B cell (primary cell): ENCODE results near the gene SNX14. TPM values are rescaled to one million over a fixed set of nuclear protein-coding genes. Genes with fewer than 3 reads are reported as not detected.

Experiments
- ATAC-seq: fragments of 200-7000 bp; cut with Tn5 transposase; one replicate; pipeline ENCODE4 v1.10.0; 2021; ENCODE audit warnings: low read depth, mild to moderate bottlenecking, moderate number of reproducible peaks, moderate library complexity
- CTCF ChIA-PET: fragments of 350-600 bp; sonication (Branson Sonifier 250); formaldehyde crosslinking; loops from one replicate; lab custom pipeline; 2021; ENCODE audit warnings: antibody characterized with exemption, inconsistent platforms; lab: Charles Lee
- POLR2A ChIA-PET: fragments of 350-600 bp; sonication (Branson Sonifier 250); formaldehyde crosslinking; loops from one replicate; lab custom pipeline; 2021; ENCODE audit warnings: antibody characterized with exemption; lab: Charles Lee
- DNase-seq: peaks from one replicate; pipeline ENCODE4 v3.0.0; 2013
- H2AFZ ChIP-seq: 2 replicates; pipeline ENCODE4 v1.6.1; 2012; ENCODE audit warnings: mild to moderate bottlenecking, low read depth, low read length; ENCODE audit not compliant: insufficient read depth, poor library complexity, severe bottlenecking
- H3K27ac ChIP-seq, 2 donors: 1 replicate in 1 of 2; 2 replicates in 1 of 2; pipeline ENCODE4 v1.5.1; 2012 to 2013; ENCODE audit warnings: low read length in 2 of 2, mild to moderate bottlenecking in 2 of 2, moderate library complexity in 1 of 2
- H3K27me3 ChIP-seq, 4 experiments: fragments of 200-600 bp in 1 of 4; sonication (generic) in 1 of 4; replicated peaks in 1 of 4; 1 replicate in 2 of 4; 2 replicates in 2 of 4; pipeline versions ENCODE4 v1.6.1 to v1.7.0; 2013 to 2016; ENCODE audit warnings: low read length in 3 of 4, mild to moderate bottlenecking in 2 of 4, mixed read lengths in 1 of 4, moderate library complexity in 1 of 4; ENCODE audit not compliant: insufficient read depth in 4 of 4, control insufficient read depth in 3 of 4; ENCODE audit errors: control extremely low read depth in 1 of 4
- H3K36me3 ChIP-seq, 2 experiments: replicated peaks in 1 of 2; 1 replicate in 1 of 2; 2 replicates in 1 of 2; pipeline versions ENCODE4 v1.6.1 to v1.7.1; 2013; ENCODE audit warnings: low read length in 1 of 2; ENCODE audit not compliant: insufficient read depth in 2 of 2, control insufficient read depth in 1 of 2; ENCODE audit errors: control extremely low read depth in 1 of 2, extremely low read depth in 1 of 2
- H3K4me1 ChIP-seq, 2 donors: fragments of 200-600 bp in 1 of 2; sonication (generic) in 1 of 2; 1 replicate in 1 of 2; 2 replicates in 1 of 2; pipeline versions ENCODE4 v1.5.1 to v1.6.1; 2013 to 2017; ENCODE audit warnings: low read length in 2 of 2; ENCODE audit not compliant: control insufficient read depth in 2 of 2, insufficient read depth in 2 of 2
- H3K4me2 ChIP-seq: replicated peaks from 2 replicates; pipeline ENCODE3; 2012; ENCODE audit warnings: mild to moderate bottlenecking, low read depth, low read length; ENCODE audit not compliant: poor library complexity, severe bottlenecking
- H3K4me3 ChIP-seq, 5 experiments: fragments of 200-600 bp in 1 of 5; sonication (generic) in 1 of 5; 1 replicate in 3 of 5; 2 replicates in 2 of 5; pipeline versions ENCODE4 v1.5.1 to v1.7.0; 2011 to 2016; ENCODE audit warnings: low read length in 4 of 5, mild to moderate bottlenecking in 4 of 5, low read depth in 2 of 5, control low read depth in 1 of 5, moderate library complexity in 1 of 5; ENCODE audit not compliant: insufficient read depth in 1 of 5; ENCODE audit errors: control extremely low read depth in 1 of 5, extremely low read depth in 1 of 5
- H3K79me2 ChIP-seq: fragments of 200-600 bp; sonication (generic); one replicate; pipeline ENCODE4 v1.6.0; 2016; ENCODE audit warnings: low read length; ENCODE audit not compliant: control insufficient read depth, insufficient read depth
- H3K9ac ChIP-seq: fragments of 200-600 bp; sonication (generic); 2 replicates; pipeline ENCODE4 v1.6.1; 2017; ENCODE audit warnings: mild to moderate bottlenecking, low read length, moderate library complexity
- H3K9me3 ChIP-seq, 3 donors: one replicate each; pipeline versions ENCODE4 v1.6.1 to v1.7.1; 2013; ENCODE audit warnings: low read length in 2 of 3; ENCODE audit not compliant: control insufficient read depth in 2 of 3, insufficient read depth in 1 of 3; ENCODE audit errors: control extremely low read depth in 1 of 3
- H4K20me1 ChIP-seq: 2 replicates; pipeline ENCODE4 v1.6.0; 2012; ENCODE audit warnings: mild to moderate bottlenecking, low read length; ENCODE audit not compliant: insufficient read depth, control insufficient read depth, poor library complexity, severe bottlenecking
- H3K27ac Mint-ChIP-seq: one replicate; pipeline ENCODE4 v1.8.0; 2021; ENCODE audit warnings: mixed read lengths
- H3K27me3 Mint-ChIP-seq: one replicate; pipeline ENCODE4 v1.8.0; 2021; ENCODE audit warnings: mixed read lengths
- H3K4me1 Mint-ChIP-seq: one replicate; pipeline ENCODE4 v1.8.0; 2021; ENCODE audit warnings: mixed read lengths
- H3K4me3 Mint-ChIP-seq: one replicate; pipeline ENCODE4 v1.8.0; 2021; ENCODE audit warnings: mixed read lengths
- H3K9me3 Mint-ChIP-seq: one replicate; pipeline ENCODE4 v1.8.0; 2022; ENCODE audit warnings: mixed read lengths; ENCODE audit not compliant: insufficient read depth
- CTCF ChIP-seq: fragments of 200-600 bp; IDR thresholded peaks from one replicate; pipeline ENCODE4 v1.8.0; 2022; ENCODE audit warnings: antibody characterized with exemption, mild to moderate bottlenecking
- EZH2 ChIP-seq: IDR thresholded peaks from 2 replicates; pipeline ENCODE4 v1.6.1; 2012; ENCODE audit warnings: borderline replicate concordance, low read depth, mild to moderate bottlenecking, moderate library complexity, low read length; ENCODE audit not compliant: insufficient read depth, poor library complexity, severe bottlenecking
- WGBS: methylation state at CpG from one replicate; pipeline ENCODE4 v1.1.5; 2013; ENCODE audit warnings: missing lambda C conversion rate; ENCODE audit not compliant: insufficient coverage; 5-methylcytosine and 5-hydroxymethylcytosine counted together
- intact Hi-C: fragments of 100-400 bp; cut with micrococcal nuclease; formaldehyde crosslinking; loops from one replicate; pipeline ENCODE4 v1.10.0; 2022
- polyA plus RNA-seq: library from polyadenylated mRNA; depleted of rRNA; stranded (reverse); fragments of >200 nt; gene quantifications from 2 replicates; pipeline ENCODE4 v1.2.3, GENCODE V29; 2012
- total RNA-seq, 2 donors: library from RNA; stranded (reverse); fragments of 120-200 nt in 1 of 2; gene quantifications; 1 replicate in 1 of 2; 2 replicates in 1 of 2; pipeline versions ENCODE4 v1.2.3 to v1.2.4, GENCODE V29; 2013 to 2022

The SNX14 gene
- total and polyA plus RNA-seq, 2 donors (not counting 1 experiment from before 2014, with no cell fraction given): 36.9 to 80.0 TPM

- H4K20me1 ChIP-seq: no peaks in the 10 kb centered on the region
- WGBS: no CpG with 5 or more reads among the region's 2 CpGs
- no peak overlapping the region for H2AFZ ChIP-seq
- intact Hi-C loops: loop anchor here (5.0 kb wide), 1 partner anchor 45 kb away; no protein-coding TSS in a partner anchor
- Mint-ChIP-seq H3K4me1 (peaks cover 77% of the 10 kb centered on the region), H3K27ac (peak overlapping the region; percentile 93), H3K4me3 (peak overlapping the region; percentile 65), H3K27me3 (peaks cover 2% of the 10 kb centered on the region), H3K9me3 (no peaks in the 10 kb centered on the region)
- H3K9ac ChIP-seq: no peak overlapping the region
- TF ChIP-seq EZH2 (no peak), CTCF (no peak)
- H3K27ac ChIP-seq: peak overlapping the region in 1 of 2 donors; percentile 72
- no peaks in the 10 kb centered on the region for H3K36me3 ChIP-seq
- no peak overlapping the region for H3K4me2 ChIP-seq
- no peak for DNase-seq
- peaks cover 10% of the 10 kb centered on the region for H3K79me2 ChIP-seq
- ChIA-PET POLR2A (no interaction called here), CTCF (interaction anchor here (0.5 to 3.4 kb wide), 7 partner anchors 12 to 90 kb away, joined by 3 to 30 read pairs (median 5); partner anchors contain the start of gene NT5E)
- H3K4me1 ChIP-seq: peaks cover 46 to 66% of the 10 kb centered on the region in 2 donors
- H3K27me3 ChIP-seq: no peaks in the 10 kb centered on the region
- ATAC-seq: no peak
- no peaks in the 10 kb centered on the region for H3K9me3 ChIP-seq
- H3K4me3 ChIP-seq: no peak overlapping the region
Measured at GRCh38 chr6:85462673-85463072, 131.0 kb downstream of the SNX14 start.

GRCh38 chr6:85461798-85462170 lies 131.9 kb downstream of the SNX14 start:
- Histone ChIP-seq H3K9ac (peak overlapping the region; percentile 41), H3K4me3 (no peak overlapping the region), H3K9me3 (no peaks in the 10 kb centered on the region), H3K27ac (peak overlapping the region; percentile 72 to 74), H3K27me3 (no peaks in the 10 kb centered on the region), H3K4me2 (peak overlapping the region; percentile 47), H3K36me3 (no peaks in the 10 kb centered on the region), H4K20me1 (no peaks in the 10 kb centered on the region), H2AFZ (peak overlapping the region; percentile 41), H3K79me2 (peaks cover 17% of the 10 kb centered on the region), H3K4me1 (peaks cover 51 to 73% of the 10 kb centered on the region in 2 donors)
- Mint-ChIP-seq H3K4me3 (peak overlapping the region; percentile 65), H3K4me1 (peaks cover 86% of the 10 kb centered on the region), H3K27me3 (peaks cover 2% of the 10 kb centered on the region), H3K9me3 (no peaks in the 10 kb centered on the region), H3K27ac (peak overlapping the region; percentile 93)
- CTCF ChIA-PET: interaction anchor here (1.3 to 3.4 kb wide), 5 partner anchors 11 to 89 kb away, joined by 3 to 30 read pairs (median 5); partner anchors contain the start of gene NT5E
- 25% methylated on average over 1 of the region's 4 CpGs for WGBS
- POLR2A ChIA-PET: interaction anchor here (0.6 kb wide), 1 partner anchor 152 kb away, joined by 3 read pairs; no protein-coding TSS in a partner anchor
- TF ChIP-seq EZH2 (no peak), CTCF (no peak)
- intact Hi-C loops: loop anchor here (5.0 kb wide), 1 partner anchor 44 kb away; no protein-coding TSS in a partner anchor
- DNase-seq (no peak), ATAC-seq (no peak)
